Activated CD4-positive, alpha-beta T cell treated with anti-CD3 and anti-CD28 coated beads, Interleukin-10, Interleukin-2, amounts not matched to agents 100 ng/mL and 50 ng/mL, durations not matched to agents 16 hours and 8 hours (primary cell): Measurements from ENCODE around the gene NUP98.
"Not testable (repeated sequence)": the region's sequence is repeated elsewhere in the genome, so short reads cannot be mapped to it uniquely, and the experiment has no call there.

Experiments used
- DNase-seq: peaks from one replicate; pipeline ENCODE4 v3.0.0-alpha.2; 2020

The NUP98 gene

DNA sequence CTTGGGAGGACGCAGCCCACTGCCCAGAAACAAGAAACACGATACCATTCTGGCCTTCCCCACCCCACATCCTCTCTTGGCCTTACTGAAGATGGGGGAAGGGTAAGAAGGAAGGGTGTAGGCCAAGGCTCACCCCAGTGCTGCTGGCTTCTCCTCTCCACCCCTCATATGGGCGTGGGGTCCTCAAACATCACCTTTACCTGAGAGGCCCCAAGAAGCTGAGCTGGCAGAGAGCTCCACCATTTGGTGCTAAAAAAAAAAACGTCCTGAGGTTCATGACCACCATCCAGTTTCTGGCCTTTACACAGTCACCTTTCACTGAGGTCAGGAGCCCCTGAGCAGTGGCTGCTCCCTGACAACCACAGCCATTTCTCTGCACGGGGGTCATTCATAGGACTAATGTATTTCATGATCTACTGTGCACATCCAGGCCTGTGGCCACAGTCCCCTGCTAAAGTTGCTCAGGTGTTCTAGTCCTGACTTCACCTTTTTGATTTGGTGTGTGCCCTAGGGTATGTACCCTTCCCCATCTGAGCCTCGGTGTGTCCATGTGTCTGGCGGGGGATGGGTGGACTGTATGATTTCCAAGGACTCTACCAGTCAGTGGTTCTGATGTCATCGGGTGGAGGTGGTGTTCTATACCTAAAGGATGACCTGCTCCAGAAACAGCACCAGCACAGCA, 28.3 kb upstream of the NUP98 start:
- no peak for DNase-seq

DNA sequence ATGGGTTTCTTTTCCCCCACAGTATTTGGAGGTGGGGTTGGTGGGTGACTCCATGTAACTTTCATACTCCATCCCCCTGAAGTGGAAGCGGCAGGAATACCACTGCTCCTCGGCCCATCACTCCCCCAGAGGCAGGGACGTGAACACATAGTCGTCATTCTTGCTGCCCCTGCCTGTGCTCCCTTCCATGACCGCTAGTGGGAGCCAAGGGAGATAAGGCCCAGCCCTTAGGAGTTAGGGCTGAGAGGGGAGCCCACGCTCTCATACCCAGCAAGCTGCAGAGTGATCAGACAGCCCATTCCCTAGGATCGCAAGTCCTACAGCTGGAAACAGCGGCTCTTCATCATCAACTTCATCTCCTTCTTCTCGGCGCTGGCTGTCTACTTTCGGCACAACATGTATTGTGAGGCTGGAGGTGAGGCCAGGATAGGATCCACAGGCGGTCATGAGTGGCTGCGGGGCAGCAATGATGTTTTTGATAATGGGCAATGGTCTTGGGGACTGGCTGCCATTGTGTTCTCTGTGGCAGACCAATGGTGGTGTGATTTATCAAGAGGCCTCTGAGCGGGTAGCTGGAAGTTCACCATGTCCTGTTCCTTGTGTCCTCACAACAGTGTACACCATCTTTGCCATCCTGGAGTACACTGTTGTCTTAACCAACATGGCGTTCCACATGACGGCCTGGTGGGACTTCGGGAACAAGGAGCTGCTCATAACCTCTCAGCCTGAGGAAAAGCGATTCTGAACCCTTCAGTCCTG, 27.5 kb upstream of the NUP98 start:
- DNase-seq: peak; percentile 87

DNA sequence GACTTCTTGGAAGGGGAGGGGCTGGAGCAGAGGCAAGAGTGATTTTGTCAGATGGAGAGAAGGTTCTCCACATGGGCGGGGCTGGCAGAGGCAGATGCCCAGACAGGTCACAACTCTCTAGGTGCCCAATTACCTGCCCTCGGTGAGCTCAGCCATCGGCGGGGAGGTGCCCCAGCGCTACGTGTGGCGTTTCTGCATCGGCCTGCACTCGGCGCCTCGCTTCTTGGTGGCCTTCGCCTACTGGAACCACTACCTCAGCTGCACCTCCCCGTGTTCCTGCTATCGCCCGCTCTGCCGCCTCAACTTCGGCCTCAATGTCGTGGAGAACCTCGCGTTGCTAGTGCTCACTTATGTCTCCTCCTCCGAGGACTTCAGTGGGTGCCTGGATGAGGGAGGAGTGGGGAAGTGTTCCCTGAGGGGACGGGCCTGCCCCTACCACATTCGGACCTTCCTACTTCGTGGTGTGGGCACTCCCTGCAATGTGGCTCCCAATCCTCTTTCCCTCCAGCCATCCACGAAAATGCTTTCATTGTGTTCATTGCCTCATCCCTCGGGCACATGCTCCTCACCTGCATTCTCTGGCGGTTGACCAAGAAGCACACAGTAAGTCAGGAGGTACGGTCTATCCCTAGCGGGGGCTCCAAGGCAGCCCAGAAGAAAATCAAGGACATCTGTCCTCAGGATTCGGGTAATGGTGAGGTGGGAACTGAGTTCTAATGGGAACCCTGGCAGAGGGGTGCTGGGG, 26.6 kb upstream of the NUP98 start:
- no peak for DNase-seq

DNA sequence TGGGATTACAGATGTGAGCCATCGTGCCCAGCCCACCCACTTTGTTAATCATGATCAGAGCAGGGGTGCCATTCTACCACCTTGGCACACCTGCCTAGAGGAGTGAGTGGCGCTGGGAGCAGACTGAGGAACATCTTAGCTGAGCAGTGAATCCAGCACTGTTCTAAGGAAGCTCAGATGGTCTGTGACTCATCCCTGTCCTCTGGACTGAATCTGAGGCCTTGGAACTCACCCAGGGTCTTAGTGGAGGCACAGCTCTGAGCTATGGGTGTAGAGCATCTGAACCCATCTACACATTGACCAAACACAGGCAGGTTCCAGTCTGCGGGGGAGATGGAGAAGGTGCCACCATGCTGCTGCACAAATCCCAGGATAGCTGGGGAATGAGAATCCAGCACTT, 25.9 kb upstream of the NUP98 start:
- DNase-seq: no peak

DNA sequence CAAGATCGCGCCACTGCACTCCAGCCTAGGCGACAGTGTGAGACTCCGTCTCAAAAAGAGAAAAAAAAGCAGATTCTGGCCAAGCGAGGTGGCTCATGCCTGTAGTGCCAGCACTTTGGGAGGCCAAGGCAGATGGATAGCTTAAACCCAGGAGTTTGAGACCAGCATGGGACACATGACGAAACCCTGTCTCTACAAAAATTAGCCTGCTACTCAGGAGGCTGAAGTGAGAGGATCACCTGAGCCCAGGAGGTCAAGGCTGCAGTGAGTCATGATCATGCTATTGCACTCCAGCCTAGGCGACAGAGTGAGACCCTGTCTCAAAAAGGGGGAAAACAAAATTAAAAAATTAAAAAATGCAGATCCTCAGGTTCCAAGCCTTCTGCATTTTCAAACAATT, 25.0 kb upstream of the NUP98 start:
- DNase-seq: no peak

DNA sequence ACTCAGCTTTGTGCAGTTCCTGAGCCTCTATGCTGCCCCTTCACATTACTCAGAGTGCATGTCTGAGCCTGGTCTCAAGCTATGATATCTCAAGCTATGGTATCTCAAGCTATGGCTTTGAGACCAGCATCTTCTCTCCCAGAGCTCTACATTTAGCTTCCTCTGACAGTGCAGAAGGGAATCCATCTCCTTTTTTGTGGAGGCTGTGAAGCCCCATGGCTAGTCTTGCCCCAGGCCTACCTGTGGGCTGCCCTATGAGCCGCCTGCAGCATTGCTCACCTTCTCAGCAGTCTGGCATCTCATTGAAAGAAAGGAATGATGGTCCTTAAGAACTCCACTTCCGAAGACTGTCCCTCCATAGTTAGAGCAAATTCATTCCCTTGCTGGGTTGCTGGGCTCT, 23.6 kb upstream of the NUP98 start:
- no peak for DNase-seq

DNA sequence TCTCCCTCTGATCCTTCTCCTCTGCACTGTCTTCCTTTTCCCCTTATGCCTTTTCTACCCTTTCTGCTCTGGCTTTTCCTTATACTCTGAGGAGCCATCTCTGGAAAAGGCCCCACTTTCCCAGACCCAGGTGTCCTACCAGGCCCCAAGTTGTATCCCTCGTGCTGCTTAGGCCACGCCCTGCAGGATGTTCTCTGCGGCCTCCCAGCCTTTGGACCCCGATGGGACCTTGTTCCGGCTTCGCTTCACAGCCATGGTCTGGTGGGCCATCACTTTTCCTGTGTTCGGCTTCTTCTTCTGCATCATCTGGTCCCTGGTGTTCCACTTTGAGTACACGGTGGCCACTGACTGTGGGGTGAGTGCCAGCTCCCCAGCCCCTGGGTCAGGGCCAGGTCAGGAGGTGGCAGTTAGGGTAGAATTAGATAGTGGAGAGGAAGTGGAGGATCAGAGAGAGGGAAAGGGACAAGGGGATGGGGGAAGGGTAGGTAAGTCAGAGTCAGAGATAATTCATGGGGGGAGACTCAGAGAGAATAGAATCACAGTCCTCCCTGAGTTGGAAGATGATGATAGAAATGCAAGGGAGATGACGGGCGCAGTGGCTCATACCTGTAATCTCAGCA, 19.9 kb upstream of the NUP98 start:
- DNase-seq: no peak

DNA sequence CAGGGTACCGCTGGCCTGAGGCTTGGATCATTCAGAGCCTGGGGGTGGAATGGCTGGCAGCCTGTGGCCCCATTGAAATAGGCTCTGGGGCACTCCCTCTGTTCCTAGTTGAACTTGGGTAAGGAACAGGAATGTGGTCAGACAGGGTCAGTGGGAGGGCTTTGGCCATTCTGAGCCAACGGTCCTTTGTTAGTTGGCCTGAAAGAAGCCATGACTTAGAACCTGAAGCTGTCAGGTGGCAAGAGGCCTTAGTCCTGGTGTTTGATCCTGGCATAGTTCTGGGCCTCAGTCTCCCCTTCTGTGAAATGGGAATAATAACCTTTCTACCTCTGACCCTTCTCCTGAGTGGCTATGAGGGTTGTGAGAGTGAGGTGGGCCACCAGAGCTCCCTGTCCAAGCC, 19.3 kb upstream of the NUP98 start:
- DNase-seq: no peak

DNA sequence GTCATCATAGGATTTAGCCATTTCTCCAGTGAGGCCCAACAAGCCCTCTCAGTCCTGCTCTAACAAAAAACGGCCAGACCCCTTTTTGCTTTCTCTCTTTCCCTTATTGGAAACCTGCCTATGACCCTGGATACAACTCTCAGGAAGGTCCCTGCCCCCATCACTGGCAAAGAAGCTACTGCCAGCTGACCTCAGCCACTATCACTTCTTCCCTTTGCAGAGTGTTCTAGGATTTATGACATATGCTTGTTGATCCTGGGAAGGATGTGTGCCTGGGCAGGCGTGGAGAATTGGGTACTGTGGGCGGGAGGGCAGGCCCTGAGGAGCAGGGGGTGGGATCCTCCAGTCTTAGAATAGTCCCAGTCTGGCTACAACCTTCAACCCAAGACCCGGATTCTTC, 18.5 kb upstream of the NUP98 start:
- DNase-seq: no peak

DNA sequence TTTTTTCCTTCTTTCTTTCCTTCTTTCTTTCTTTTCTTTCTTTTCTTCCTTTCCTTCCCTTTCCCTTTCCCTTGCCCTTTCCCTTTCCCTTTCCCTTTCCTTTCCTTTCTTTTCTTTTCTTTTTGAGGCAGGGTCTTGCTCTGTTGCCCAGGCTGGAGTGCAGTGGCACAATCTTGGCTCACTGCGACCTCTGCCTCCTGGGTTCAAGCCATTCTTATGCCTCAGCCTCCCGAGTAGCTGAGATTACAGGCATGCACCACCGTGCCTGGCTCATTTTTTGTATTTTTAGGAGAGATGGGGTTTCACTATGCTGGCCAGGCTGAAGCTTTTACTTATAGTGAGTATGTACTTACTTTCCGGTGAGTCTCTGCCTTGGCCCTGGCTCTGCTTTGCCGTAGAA, 17.5 kb upstream of the NUP98 start:
- not testable (repeated sequence) for DNase-seq

DNA sequence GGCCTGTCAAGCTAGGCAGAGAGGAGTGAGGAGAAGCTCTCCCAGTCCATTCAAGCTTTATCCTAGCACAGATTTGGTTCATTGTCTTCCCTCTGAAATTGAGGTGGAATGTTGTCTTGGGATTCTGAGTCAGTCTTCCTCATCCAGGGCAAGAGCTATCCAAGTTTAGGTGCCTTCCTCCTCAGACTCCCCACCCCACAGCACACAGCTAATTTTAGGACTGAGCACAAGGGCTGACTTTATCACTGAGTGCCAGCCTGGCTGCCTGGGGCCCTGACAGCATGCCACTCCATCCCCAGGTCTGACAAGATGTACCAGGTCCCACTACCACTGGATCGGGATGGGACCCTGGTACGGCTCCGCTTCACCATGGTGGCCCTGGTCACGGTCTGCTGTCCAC, 13.6 kb upstream of the NUP98 start:
- DNase-seq: no peak

DNA sequence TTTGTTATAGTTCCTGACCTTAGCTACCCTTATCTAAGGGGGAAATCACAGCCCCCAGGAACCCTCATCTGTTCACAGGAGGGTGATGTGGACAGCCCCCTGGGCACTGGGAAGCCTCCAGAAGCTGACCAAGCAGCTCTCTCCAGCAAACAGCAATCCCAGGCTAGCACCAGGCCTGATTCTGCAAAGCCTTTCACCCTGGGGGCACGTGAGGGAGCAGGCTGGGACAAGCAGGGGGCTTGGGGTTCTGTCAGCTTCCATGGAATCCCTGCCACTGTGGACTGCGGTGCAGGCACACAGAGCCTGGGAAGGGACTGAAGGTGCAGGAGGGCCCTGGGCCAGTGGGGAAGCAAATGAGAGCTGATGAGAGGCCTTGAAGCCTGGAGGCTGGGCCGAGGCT, 13.1 kb upstream of the NUP98 start:
- no peak for DNase-seq

DNA sequence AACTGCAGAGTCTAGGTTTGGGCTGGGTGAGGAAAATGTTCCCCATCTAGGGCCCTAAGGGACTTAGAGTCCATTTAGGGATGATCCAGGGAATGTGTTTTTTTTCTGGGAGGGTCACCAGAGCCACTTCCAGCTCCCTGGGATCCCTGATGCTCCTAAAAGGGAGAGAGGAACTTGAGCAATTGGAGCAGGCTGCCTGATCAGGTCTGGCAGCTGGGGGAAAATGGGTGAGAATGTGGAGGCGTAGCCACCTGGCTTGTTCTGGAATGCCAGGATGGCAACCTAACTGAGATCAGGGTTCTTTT, 12.2 kb upstream of the NUP98 start:
- no peak for DNase-seq

DNA sequence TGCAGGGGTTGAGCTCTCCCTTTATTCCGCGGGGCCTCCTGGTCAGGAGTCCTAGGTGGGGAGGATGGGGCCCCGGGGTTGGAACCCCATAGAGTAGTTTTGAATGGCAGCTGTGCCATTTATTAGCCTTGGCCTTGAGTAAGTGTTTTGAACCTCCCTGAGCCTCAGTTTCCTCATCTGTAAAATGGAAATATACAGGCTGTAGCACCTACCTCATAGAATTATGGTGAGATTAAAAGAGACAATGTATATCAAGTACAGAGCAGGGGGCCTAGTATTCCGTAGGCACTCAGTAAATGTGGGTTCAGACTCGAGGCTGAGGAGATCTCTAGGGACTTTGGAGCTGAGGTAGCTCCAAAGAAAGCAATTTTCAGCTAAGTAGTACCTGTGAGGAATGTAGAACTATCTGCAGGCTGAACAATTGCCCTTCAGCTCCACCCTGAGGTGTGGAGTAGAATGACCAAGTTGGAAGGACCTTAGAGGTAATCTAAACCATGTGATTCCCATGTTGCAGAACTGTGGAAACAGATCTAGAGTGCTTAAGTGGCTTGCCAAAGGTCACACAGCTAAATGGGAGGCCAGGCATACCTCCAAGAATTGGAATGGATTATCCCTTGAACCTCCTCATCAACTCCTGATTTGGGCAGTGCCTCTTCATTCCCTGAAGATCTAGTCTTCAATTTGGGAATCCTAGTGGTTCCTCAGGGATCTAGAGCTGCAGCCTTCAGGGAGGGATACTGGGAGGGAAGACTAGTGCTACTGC, 11.7 kb upstream of the NUP98 start:
- DNase-seq: peak; percentile 77

DNA sequence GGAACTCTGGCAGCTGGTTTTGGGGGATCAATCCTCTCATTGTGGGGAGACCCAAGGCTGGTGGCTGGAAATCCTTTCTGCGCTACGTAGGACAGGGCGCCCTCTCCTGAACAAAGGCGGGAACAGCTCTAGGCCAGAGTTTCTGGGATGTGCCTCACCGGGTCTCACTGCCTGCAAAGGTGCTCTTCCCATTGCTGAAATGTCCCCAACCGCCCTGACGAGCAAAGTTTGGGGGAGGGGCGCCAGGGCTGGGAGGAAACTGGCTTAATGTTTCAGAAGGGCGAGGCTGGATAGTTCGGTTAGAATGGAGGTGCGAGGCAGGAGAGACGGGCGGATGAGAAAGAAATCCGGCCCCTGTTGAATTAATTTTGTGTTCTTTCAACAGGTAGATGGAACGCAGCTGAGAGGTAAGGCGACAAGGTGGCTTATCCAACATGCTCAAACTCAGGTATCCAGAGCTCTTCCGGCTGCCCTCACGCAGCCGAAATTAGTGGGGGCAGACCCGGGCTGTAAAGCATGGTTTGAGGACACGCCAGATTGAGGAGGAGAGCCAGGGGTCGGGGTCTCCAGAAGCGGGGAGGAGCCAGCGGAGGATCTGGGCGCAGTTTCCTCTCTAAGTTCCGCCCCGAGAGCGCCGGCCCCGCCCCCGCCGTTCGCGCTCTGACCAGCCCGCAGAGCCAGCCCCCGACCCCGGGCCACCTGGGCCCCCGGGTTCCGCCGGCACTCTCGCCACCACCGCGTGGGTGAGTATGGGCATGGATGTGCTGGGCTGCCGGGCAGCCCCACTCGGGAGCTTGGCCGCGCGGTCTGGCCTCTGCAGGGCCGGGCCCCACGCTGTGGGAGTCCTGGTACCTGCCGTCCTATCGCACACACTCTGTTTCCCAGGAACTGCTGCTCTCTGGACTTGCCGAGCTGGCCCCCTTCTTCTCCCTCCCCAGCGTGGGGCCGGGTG, 10.8 kb upstream of the NUP98 start, which contains the start of gene PGAP2:
Gene PGAP2 (plus strand): TSS at position 652 of the 952 bp plus-strand sequence. CDS start 2,700 bp downstream, outside the sequence.
- peak; percentile 68 for DNase-seq

DNA sequence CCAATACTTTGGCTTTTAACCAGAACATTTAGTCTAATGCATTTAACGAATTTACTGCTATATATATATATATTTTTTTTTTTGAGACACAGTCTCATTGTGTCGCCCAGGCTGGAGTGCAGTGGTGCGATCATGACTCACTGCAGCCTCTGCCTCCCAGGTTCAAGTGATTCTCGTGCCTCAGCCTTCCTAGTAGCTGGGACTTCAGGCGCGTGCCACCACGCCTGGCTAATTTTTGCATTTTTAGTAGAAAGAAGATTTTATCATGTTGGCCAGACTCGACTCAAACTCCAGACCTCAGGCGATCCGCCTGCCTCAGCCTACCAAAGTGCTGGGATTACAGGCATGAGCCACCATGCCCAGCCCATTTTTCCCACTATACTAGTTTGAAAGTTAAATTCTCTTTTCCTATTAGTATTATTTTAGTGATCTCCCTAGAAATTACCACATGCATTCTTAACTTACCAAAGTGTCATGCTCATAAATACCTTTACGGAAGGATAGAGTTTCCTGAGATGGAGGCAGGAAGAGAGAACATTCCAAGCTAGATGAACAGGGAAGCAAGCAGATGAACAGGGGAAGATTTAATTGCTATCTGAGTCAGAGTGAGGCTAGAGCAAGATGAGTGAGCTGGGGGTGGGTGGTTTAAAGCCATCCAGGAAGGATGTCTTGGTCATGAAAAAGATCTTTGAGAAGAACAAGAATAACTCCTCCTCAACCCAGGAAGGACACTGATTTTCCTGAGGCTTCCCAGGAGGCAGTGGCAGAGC, 6.6 kb upstream of the NUP98 start:
- no peak for DNase-seq

DNA sequence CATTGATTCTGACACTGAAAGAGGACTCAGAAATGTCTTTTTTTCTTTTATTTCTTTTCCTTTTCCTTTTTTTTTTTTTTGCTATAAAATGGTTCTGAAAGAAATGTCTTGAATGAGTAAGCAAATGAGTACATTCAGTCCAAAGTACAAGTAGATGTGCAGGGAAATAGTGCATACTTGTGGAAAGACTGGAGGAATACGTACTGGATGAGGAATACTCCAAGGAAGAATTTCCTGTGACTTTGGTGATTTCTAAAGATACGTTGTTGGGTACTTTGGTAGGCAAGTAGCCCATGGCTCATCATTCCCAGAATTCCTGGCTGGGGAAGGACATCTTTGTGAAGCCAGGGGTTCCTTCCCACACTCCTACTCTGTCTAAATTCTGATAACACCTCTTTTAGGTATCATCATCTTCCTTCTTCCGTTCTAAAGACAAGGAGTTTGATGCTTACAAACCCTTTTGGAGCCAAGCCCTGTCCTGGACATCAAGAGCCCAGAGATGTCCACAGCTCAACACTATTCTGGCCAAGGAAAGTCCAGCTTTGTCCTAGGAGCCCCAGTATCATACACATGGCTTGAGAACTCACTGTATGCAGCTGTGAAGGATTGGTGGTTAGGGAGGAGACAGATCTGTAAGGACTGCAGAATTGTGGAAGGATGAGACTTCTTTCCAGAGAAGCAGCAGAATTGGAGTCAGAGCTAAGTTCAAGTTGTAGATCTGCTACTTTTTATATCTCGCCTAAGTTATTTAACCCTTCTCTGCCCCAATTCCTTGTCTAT, 4.8 kb upstream of the NUP98 start:
- DNase-seq: no peak

DNA sequence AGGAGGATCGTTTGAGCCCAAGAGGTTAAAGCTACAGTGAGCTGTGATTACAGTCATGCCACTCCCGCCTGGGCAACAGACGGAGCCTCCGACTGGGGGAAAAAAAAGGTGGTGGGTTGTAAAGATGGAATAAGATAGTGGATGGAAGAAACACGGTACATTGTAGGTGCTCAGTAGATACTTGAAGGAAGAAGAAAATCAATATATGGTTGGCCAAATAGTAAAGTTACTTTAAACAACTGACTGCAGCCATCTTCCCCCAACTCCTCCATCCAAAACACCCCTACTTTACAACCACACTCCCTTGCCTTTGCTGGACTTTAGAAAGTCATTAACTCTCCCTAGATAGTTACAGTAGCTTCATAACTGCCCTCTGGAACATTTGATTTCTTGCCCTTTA, 2.5 kb upstream of the NUP98 start:
- DNase-seq: no peak

DNA sequence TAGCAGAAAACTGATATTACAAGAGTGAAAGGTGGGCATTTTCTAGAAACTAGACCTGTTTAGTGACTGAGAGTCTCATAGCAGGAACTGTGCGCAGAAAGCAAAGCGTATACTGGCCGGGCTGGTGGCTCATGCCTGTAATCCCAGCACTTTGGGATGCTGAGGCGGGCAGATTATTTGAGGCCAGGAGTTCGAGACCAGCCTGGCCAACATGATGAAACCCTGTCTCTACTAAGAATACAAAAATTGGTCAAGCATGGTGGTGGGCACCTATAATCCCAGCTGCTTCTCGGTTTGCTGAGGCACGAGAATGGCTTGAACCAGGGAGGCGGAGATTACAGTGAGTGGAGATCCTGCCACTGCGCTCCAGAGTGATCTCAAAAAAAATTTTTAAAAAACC, 1.8 kb upstream of the NUP98 start:
- no peak for DNase-seq

DNA sequence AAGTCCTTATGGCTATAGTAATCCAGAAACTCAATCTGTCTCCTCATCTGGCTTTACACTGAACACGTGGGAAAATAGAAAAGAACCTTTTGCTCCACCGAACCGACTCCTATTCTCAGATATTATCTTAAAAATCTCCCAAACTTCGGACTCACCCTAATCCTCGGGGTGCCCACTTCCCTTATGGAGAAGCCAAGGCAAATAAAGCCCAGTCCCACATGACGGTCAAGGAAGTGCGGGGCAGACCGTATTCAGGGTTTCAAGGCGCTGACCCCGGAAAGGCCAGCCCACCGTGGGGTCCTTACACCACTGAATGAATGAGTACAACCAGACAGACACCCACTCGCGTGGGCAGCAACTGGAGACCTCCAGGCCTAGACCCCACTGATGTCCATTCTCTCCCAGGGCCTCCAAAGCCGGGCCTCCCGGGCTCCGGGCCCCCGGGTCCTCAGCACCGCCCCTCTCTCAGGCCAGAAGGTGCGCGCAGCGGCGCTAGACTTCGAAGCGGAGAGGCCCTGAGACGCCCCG, 489 bp downstream of the NUP98 start:
- no peak for DNase-seq
